RWPE1 (cell line): Measurements from ENCODE around the gene SQOR.

Experiments
- CTCF ChIA-PET: fragments of 350-600 bp; sonication (Branson Sonifier 250); formaldehyde crosslinking; extraction: SDS; loops from one replicate; lab custom pipeline; 2021; lab: Yijun Ruan, JAX
- POLR2A ChIA-PET: fragments of 400-600 bp; formaldehyde crosslinking; extraction: SDS; loops from one replicate; lab custom pipeline; 2020; ENCODE audit warnings: antibody characterized with exemption; ENCODE audit not compliant: low non-redundant PET; lab: Yijun Ruan, JAX
- DNase-seq: peaks from one replicate; pipeline ENCODE4 v3.0.0; 2012; ENCODE audit warnings: low spot score
- H3K27ac ChIP-seq: fragments of 450-650 bp; 2 replicates; pipeline ENCODE4 v1.5.1; 2017
- CTCF ChIP-seq: fragments of 450-650 bp; conservative IDR thresholded peaks from 2 replicates; pipeline ENCODE4 v1.5.1; 2017; ENCODE audit warnings: low read depth, mild to moderate bottlenecking

SQOR gene

DNA sequence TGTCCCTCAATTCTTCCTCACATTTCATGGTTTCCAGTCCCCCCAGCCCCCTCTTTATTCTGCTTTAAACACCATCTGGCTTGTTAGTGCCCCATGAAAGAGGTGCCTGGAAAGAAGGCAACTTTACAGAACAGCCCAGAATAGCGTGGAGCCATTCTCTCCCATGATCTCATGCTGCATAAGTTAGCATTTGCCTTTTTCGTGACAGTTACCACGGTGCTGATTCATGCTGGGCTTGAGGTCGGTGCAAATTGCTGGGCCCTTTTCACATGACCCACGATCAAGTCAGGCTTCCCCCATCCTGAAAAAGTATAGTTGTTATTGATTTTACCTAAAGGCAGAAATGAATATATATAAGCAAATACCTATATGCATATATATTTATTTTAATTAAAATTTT lies 29.6 kb downstream of the SQOR start:
- no peak overlapping the region for H3K27ac ChIP-seq
- POLR2A ChIA-PET = no interaction called here
- no peak for TF ChIP-seq CTCF
- CTCF ChIA-PET = no interaction called here
- no peak for DNase-seq

GRCh38 chr15:45665261-45665660 lies 30.4 kb downstream of the SQOR start:
- H3K27ac ChIP-seq = no peak overlapping the region
- DNase-seq = no peak
- ChIA-PET POLR2A (no interaction called here), CTCF (interaction anchor here (0.6 kb wide), 1 partner anchor 28 kb away, joined by 3 read pairs; no protein-coding TSS in a partner anchor)
- no peak for TF ChIP-seq CTCF

GRCh38 chr15:45666119-45666875 lies 31.5 kb downstream of the SQOR start:
- H3K27ac ChIP-seq = no peak overlapping the region
- POLR2A ChIA-PET = no interaction called here
- CTCF ChIA-PET = interaction anchor here (0.5 to 0.6 kb wide), 2 partner anchors 55 to 464 kb away, joined by 3 read pairs; no protein-coding TSS in a partner anchor
- no peak for DNase-seq
- TF ChIP-seq CTCF = no peak

- DNase-seq = no peak
- H3K27ac ChIP-seq = no peak overlapping the region
- ChIA-PET POLR2A (no interaction called here), CTCF (no interaction called here)
- TF ChIP-seq CTCF = no peak
Observed at GRCh38 chr15:45667002-45667401, 32.2 kb downstream of the SQOR start.

GRCh38 chr15:45668386-45668785 lies 33.6 kb downstream of the SQOR start:
- ChIA-PET POLR2A (no interaction called here), CTCF (no interaction called here)
- H3K27ac ChIP-seq = no peak overlapping the region
- no peak for TF ChIP-seq CTCF
- DNase-seq = no peak

- DNase-seq = no peak
- H3K27ac ChIP-seq = no peak overlapping the region
- ChIA-PET CTCF (no interaction called here), POLR2A (no interaction called here)
- no peak for TF ChIP-seq CTCF
Observed at GRCh38 chr15:45669422-45669821, 34.6 kb downstream of the SQOR start.
